GM12891 (cell line): ENCODE data around the gene OASL. TPM values are rescaled to one million over a fixed set of nuclear protein-coding genes. Genes with fewer than 3 reads are reported as not detected.

ENCODE experiments used
- DNase-seq: peaks from one replicate; pipeline ENCODE4 v3.0.0; 2011; ENCODE audit warnings: low spot score; ENCODE audit not compliant: insufficient read length
- FAIRE-seq: peaks from 2 replicates; lab custom pipeline; 2011; peaks lifted over from hg19 to GRCh38; lab: Jason Lieb, UNC
- PAX5 ChIP-seq: IDR thresholded peaks from 2 replicates; pipeline ENCODE4 v1.6.1; 2011; ENCODE audit warnings: low read length, moderate library complexity, mild to moderate bottlenecking; ENCODE audit not compliant: insufficient read depth, severe bottlenecking
- POLR2A ChIP-seq: IDR thresholded peaks from 2 replicates; pipeline ENCODE4 v1.6.1; 2011; ENCODE audit warnings: low read depth, low read length, control low read depth
- POLR2AphosphoS5 ChIP-seq: IDR thresholded peaks from 2 replicates; pipeline ENCODE4 v1.6.1; 2011; ENCODE audit warnings: low read depth, low read length, control low read depth
- POU2F2 ChIP-seq: IDR thresholded peaks from 2 replicates; pipeline ENCODE4 v1.6.1; 2011; ENCODE audit warnings: low read depth, mild to moderate bottlenecking, control low read depth, low read length, moderate library complexity
- SPI1 ChIP-seq: IDR thresholded peaks from 2 replicates; pipeline ENCODE4 v1.6.1; 2011; ENCODE audit warnings: low read depth, low read length, control low read depth
- TAF1 ChIP-seq: IDR thresholded peaks from 2 replicates; pipeline ENCODE4 v1.6.1; 2011; ENCODE audit warnings: low read depth, low read length, control low read depth
- polyA plus RNA-seq: library from polyadenylated mRNA; unstranded; fragments of >200 nt; gene quantifications from one replicate; pipeline ENCODE4 v1.2.1, GENCODE V29; 2012; ENCODE audit warnings: low read depth, missing spikeins, inconsistent platforms; ENCODE audit not compliant: missing spikeins

The OASL gene, protein sequence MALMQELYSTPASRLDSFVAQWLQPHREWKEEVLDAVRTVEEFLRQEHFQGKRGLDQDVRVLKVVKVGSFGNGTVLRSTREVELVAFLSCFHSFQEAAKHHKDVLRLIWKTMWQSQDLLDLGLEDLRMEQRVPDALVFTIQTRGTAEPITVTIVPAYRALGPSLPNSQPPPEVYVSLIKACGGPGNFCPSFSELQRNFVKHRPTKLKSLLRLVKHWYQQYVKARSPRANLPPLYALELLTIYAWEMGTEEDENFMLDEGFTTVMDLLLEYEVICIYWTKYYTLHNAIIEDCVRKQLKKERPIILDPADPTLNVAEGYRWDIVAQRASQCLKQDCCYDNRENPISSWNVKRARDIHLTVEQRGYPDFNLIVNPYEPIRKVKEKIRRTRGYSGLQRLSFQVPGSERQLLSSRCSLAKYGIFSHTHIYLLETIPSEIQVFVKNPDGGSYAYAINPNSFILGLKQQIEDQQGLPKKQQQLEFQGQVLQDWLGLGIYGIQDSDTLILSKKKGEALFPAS
- polyA plus RNA-seq = 3.1 TPM

DNA sequence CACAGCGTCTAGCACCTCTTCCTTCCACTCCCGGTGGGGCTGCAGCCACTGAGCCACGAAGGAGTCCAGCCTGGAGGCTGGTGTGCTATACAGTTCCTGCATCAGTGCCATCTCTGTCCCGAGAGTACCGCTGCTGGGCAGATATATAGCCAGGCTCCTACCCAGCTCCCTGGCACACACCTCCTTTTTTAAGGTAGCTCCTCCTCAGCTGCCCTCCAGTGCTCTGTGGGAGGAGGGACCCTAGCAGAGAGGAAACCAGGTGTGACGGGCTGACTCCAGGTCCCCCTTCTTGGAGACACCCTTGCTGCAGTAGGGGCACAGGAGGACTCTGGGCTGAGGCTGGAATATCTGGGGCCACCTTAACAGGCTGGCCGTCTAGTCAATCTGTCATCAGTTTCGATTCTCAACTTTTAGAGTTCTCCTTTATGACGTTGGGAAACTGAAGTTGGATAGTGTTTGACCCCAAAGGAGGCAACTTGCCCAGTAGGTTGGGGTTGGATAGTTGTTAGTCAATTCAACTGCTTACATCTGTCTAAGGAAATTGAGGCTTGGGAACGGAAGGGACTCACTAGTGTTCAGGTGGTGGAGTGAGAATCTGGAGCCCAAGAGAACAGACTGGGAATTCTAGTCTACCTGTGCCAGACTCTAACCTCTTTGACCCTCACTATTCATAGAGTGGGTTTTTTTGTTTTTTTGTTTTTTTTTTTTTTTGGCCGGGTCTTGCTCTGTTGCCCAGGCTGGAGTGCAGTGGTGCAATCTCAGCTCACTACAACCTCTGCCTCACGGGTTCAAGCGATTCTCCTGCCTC lies at the start of gene OASL:
Gene OASL (minus strand): TSS at position 386 of the 808 bp plus-strand sequence. CDS start 275 bp downstream, at position 111.
- DNase-seq (peak; percentile 37), FAIRE-seq (peak; percentile 81)
- no peak for TF ChIP-seq POU2F2
- peak; percentile 29; the same call in 1 of the 2 replicates for TF ChIP-seq SPI1
- no peak for TF ChIP-seq TAF1
- 0 out of 2 replicates have a peak, but pooled peaks have one; percentile 41 for TF ChIP-seq POLR2AphosphoS5
- TF ChIP-seq PAX5 = no peak
- TF ChIP-seq POLR2A = peak; percentile 70

DNA sequence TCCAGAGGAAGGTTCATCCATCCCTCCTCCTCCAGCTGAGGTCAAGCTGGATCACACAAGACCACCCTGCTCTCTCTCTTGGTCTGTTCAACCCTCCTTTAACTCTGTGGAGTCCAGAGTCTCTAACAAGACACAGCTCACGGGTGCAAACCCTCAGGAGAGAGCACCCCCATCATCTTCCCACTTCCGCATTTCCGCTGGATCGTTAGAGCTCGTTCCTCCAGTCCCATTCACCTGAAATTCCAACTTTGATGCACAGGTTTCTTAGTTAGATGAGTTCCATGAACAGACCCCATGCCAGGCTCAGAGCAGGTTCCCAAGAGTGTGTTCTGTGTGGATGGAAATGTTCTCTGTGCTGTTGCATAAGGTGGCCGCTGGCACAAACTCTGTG lies 49.1 kb upstream of the OASL start:
- TF ChIP-seq POU2F2 (no peak), TAF1 (no peak), SPI1 (no peak), PAX5 (no peak)
- FAIRE-seq (no peak), DNase-seq (no peak)

DNA sequence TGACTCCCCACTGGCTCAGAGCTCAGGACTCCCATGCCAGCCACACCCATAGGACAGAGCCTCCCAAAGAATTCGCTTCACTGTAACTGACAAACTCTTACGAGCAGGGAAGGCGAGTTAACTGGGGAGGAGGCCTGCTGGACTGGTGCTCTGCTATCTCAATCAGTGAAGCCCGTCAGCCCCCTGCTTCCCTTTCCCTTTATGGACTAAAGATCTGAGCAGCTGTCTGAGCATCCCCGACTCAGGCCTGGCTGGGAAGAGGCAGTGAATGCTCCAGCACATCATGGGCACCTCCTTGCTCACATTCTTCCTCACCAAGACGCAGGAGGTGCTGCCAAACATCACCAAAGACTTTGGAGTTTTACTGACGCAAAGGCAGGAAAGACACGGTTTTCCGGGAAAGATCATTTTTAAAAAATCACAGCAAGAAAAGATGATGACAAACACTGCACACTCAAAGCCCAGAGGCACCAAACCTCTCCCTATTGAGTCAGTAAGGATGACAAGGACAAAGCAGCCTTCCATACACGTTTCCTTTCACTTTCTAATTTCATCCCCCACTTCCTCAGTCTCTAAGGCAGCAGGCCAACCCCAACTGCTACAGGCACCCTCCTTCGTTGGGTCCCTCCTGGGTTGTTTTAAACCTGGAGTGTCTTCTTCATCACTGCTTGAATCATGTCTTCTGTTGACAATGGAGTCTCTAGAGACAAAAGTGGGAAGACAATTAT lies 48.6 kb upstream of the OASL start:
- DNase-seq (peak; percentile 25), FAIRE-seq (peak; percentile 63)
- TF ChIP-seq SPI1 = peak; percentile 55; the same call in 1 of the 2 replicates
- TF ChIP-seq PAX5 = no peak

DNA sequence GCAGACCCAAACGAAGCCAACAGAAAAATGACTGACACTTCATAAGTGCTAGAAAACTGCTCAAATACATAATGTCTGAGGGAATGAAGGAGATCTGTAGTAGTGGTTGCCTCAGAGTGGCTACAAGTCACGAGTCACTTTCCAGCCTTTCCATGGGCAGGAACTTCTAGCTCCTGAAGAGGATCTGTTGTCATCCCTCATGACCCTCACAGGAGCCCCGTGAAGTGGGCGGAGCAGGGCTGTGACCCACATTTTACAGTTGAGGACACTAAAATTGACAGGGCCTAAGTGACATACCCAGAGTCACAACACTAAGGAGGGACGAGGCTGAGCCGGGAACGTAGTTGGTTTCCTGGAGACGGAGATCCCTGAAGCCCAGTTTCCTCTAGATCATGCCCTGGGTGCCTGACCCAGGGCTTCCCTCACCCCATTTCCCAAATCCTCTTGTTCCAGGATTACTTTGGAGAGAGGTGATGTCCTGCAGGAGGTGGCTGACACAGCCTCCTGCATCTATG lies 47.8 kb upstream of the OASL start:
- FAIRE-seq = no peak
- no peak for DNase-seq
- TF ChIP-seq TAF1 = no peak
- no peak for TF ChIP-seq SPI1
- no peak for TF ChIP-seq PAX5
- TF ChIP-seq POLR2AphosphoS5 = no peak
- TF ChIP-seq POLR2A = no peak
- no peak for TF ChIP-seq POU2F2

DNA sequence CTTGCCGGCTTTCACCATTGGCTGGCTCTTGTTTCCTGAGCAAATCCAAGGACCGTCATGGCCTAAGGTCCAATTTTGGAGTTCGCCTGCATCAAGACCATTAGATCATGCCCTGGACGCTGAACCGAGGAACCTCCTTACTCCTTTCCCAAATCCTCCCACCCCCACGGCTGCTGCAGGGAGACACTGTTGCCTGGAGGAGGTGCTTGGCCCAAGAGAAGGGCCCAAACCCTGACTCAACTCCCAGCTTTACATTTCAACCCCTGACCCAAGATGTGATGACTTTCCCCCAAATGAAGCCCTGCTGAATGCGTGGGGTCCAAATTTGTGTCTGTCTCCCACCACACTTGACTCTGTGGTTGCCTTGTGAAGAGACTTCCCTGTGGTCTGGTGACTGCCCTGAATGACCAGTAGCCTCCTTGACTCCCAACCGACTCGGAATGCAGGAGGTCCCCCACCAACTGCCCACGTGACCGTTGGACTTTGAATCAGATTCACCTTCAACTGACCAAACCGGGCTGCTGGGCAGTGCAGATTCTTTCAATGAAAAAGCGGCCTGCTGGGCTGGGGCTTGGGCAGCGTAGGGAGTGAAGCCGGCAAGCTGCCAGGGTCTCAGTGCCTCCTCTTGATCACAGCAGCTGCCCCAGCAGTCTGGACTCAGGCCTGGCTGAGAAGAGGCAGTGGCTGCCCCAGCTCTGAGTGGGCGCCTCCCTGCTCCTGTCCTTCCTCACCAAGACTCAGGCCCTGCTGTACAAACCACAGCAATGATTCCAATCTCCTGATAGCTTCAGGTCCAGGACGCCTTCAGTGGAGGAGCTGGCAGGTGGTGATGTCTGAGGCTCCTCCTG lies 46.7 kb upstream of the OASL start:
- FAIRE-seq (no peak), DNase-seq (no peak)
- TF ChIP-seq SPI1 (no peak), PAX5 (no peak), POU2F2 (no peak), POLR2A (no peak), POLR2AphosphoS5 (no peak)

DNA sequence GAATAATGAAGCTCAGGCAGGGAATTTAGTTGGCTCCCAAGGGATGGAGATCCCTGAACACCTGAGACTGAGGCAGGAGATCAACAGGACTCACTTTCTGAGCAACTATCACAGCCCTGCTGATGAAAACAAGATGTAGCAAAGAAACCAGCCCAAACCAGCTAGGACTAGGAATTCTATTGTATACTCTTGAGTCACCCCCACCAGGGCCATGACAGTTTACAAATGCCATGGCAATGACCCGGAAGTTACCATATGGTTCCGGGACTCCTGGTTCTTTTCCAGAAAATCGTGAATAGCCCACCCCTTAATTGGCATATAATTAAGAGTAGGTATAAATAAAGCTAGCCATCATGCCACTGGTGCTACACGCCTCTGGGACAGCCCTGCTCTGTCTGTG lies 46.0 kb upstream of the OASL start:
- TF ChIP-seq POLR2A (no peak), POLR2AphosphoS5 (no peak), POU2F2 (no peak), TAF1 (no peak), SPI1 (no peak), PAX5 (no peak)
- FAIRE-seq (no peak), DNase-seq (no peak)

DNA sequence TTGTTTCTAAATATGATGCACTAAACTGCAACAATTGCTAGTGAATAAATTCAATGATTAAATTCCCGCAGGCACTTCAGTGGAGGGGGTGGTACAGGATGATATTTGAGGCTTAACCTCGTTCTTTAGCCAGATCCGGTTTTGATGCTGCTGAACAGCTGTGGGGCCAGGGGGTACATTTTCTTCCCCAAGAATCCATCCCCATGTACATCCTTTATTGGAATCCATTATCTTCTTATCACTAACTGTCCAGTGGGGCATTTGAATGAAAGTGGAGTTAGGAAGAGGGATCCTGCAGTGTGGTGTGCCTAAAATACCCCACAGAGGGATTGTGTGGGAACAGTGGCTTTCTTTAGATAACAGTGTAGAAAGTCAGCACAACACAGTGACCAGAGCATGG lies 45.2 kb upstream of the OASL start:
- TF ChIP-seq PAX5 (no peak), POLR2A (no peak), POLR2AphosphoS5 (no peak), POU2F2 (no peak), TAF1 (no peak), SPI1 (no peak)
- DNase-seq (no peak), FAIRE-seq (no peak)

DNA sequence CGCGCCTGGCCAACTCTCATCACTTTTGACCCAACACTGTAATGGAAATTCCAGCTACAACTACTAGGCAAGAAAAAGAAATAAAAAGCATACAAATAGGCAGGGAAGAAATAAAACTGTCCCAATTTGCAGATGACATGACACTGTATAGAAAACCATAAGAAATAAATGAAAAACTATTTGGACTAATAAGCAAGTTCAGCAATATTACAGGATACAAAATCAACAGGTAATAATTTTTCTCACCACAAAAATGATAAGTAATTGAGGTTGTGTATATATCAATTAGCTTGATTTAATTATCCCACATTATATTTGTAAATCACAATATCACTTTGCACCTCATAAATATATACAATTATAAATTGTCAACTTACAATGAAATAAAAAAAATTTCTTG lies 41.9 kb upstream of the OASL start:
- FAIRE-seq (no peak), DNase-seq (no peak)
- no peak for TF ChIP-seq TAF1
- TF ChIP-seq POU2F2 = no peak
- no peak for TF ChIP-seq POLR2AphosphoS5
- no peak for TF ChIP-seq SPI1
- no peak for TF ChIP-seq PAX5
- TF ChIP-seq POLR2A = no peak
